ENCODE results near the gene ATP2A3.
A peak's percentile ranks its signal among the peaks of the same experiment; 100 is the strongest.

ATP2A3 gene

GRCh38 chr17:3912827-3913226 lies 51.4 kb downstream of the ATP2A3 start:
- no peak for DNase-seq (ENCODE audit: low read depth in 2 of 2)

GRCh38 chr17:3911271-3912053 lies 52.8 kb downstream of the ATP2A3 start:
- peak; percentile 47 to 62 for DNase-seq (ENCODE audit: low read depth in 2 of 2)

GRCh38 chr17:3910420-3911270 lies 53.6 kb downstream of the ATP2A3 start:
- DNase-seq (ENCODE audit: low read depth in 2 of 2) = no peak

GRCh38 chr17:3909257-3909656 lies 55.0 kb downstream of the ATP2A3 start:
- DNase-seq (ENCODE audit: low read depth in 2 of 2) = no peak

- DNase-seq (ENCODE audit: low read depth in 2 of 2) = no peak
These were observed 56.6 kb downstream of the ATP2A3 start for GRCh38 chr17:3907483-3908216.

GRCh38 chr17:3906881-3907280 lies 57.4 kb downstream of the ATP2A3 start:
- DNase-seq (ENCODE audit: low read depth in 2 of 2) = no peak

GRCh38 chr17:3905017-3905520 lies 59.2 kb downstream of the ATP2A3 start:
- no peak for DNase-seq (ENCODE audit: low read depth in 2 of 2)

- no peak for DNase-seq (ENCODE audit: low read depth in 2 of 2)
These were observed 59.7 kb downstream of the ATP2A3 start for GRCh38 chr17:3904501-3904900.

- DNase-seq (ENCODE audit: low read depth in 2 of 2) = no peak
These were observed 60.4 kb downstream of the ATP2A3 start for GRCh38 chr17:3903881-3904290.

GRCh38 chr17:3903051-3903825 lies 61.0 kb downstream of the ATP2A3 start:
- DNase-seq (ENCODE audit: low read depth in 2 of 2) = no peak

GRCh38 chr17:3900646-3901045 lies 63.6 kb downstream of the ATP2A3 start:
- no peak for DNase-seq (ENCODE audit: low read depth in 2 of 2)

- no peak for DNase-seq (ENCODE audit: low read depth in 2 of 2)
These were observed 66.5 kb downstream of the ATP2A3 start for GRCh38 chr17:3897731-3898130.

GRCh38 chr17:3896968-3897235 lies 67.3 kb downstream of the ATP2A3 start:
- no peak for DNase-seq (ENCODE audit: low read depth in 2 of 2)

GRCh38 chr17:3896108-3896967 lies 67.9 kb downstream of the ATP2A3 start:
- no peak for DNase-seq (ENCODE audit: low read depth in 2 of 2)

GRCh38 chr17:3895354-3895753 lies 68.9 kb downstream of the ATP2A3 start:
- no peak for DNase-seq (ENCODE audit: low read depth in 2 of 2)

- no peak for DNase-seq (ENCODE audit: low read depth in 2 of 2)
These were observed 69.3 kb downstream of the ATP2A3 start for GRCh38 chr17:3894911-3895343.

GRCh38 chr17:3894188-3894587 lies 70.0 kb downstream of the ATP2A3 start:
- no peak for DNase-seq (ENCODE audit: low read depth in 2 of 2)

- DNase-seq (ENCODE audit: low read depth in 2 of 2) = no peak
These were observed 70.5 kb downstream of the ATP2A3 start for GRCh38 chr17:3893720-3894116.

GRCh38 chr17:3893003-3893719 lies 71.1 kb downstream of the ATP2A3 start, which contains the start of gene CAMKK1:
CAMKK1 (minus strand) TSS chr17:3893053; CDS start chr17:3885687, 7,366 bp downstream.
- DNase-seq (ENCODE audit: low read depth in 2 of 2) = peak; percentile 83 to 89

Data from stimulated activated CD4-positive, alpha-beta T cell treated with anti-CD3 and anti-CD28 coated beads, Interleukin-4, amount 100 ng/mL, for 48 hours (primary cell).